ENCODE data around the gene ASXL1.

- TF ChIP-seq CTCF (IDR thresholded peaks at IDR 0.05), result no peak
- TF ChIP-seq EP300 (IDR thresholded peaks at IDR 0.05), result no peak
These were observed 2.7 kb upstream of the ASXL1 start for GRCh38 chr20:32355417-32355841.

Data from ovary (tissue), 3 donors.